ACHN (cell line): ENCODE measurements around the gene SPRED2.
"Not testable (repeated sequence)": the region's sequence is repeated elsewhere in the genome, so short reads cannot be mapped to it uniquely, and the experiment has no call there.

ENCODE experiments used
- DNase-seq: peaks from one replicate; pipeline ENCODE4 v3.0.0-alpha.2; 2015
- in situ Hi-C: cut with HindIII; loops from 2 replicates; pipeline ENCODE4 v1.10.0; 2017; ENCODE audit warnings: low sequenced_read_pairs, low pct_ligation_motif_present, low pct_unique_long_range_greater_than_20kb

Gene SPRED2

GRCh38 chr2:65334714-65335113 lies 97.7 kb downstream of the SPRED2 start:
- in situ Hi-C loops: no loop called here

DNA sequence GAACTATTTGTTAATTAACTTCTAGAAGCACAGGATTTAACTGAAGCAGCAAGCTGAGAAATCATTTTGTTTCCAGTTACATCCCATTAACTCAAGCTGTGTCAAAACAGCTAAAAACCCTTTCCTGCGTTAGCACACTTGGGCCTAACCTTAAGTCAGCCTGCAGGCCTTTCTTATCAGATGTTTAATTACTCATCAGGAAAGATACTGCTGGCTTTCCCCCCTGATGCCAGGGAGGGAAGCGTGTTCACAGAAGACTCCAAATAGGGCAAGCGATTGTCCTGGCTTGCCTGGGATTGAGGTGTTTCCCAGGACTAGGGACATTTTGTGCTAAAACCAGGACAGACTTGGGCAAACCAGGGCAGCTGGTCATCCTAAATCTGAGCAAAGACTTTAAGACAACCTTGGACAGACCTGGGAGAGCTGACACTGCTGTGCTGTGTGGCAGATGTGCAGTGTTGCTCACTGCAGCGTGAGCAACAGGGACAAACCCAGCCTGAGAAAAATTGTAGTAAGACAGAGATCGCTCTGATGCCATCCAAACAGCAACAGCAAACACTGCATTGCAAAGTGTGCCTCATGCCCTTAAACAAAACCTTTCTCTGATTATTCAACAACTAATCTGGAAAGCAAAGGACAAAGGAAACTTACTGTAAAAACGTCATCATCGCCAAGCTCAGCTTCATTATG lies 100.9 kb downstream of the SPRED2 start:
- no peak for DNase-seq
- in situ Hi-C loops: no loop called here

More at GRCh38 chr2:65334714-65335113, 97.7 kb downstream of the SPRED2 start:
- DNase-seq: no peak

GRCh38 chr2:65329525-65329924 lies 102.9 kb downstream of the SPRED2 start:
- in situ Hi-C loops: no loop called here
- DNase-seq: no peak

GRCh38 chr2:65326276-65326675 lies 106.1 kb downstream of the SPRED2 start:
- in situ Hi-C loops: no loop called here
- no peak for DNase-seq

- DNase-seq: no peak
- in situ Hi-C loops: no loop called here
Measured at GRCh38 chr2:65325066-65325465, 107.3 kb downstream of the SPRED2 start.

DNA sequence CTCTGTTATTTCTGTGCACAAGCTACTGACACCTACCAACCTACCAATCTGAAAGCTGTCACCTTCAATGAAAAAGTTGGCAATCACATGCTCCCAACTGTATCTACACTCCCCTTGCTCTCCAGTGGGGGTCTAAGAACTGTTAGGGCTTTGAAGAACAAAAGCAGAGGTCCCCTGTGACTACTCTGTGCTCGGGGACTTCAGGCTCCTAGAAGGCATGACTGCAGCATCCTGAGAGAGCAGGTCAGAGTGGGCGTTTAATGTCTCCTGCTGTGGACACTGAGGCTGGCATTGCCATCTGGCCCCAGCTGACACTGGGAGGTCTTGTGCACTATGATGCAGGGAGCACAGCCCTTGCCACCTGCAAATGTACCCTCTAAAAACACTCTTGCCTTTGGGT lies 111.5 kb downstream of the SPRED2 start:
- DNase-seq: peak; percentile 11
- in situ Hi-C loops: no loop called here

DNA sequence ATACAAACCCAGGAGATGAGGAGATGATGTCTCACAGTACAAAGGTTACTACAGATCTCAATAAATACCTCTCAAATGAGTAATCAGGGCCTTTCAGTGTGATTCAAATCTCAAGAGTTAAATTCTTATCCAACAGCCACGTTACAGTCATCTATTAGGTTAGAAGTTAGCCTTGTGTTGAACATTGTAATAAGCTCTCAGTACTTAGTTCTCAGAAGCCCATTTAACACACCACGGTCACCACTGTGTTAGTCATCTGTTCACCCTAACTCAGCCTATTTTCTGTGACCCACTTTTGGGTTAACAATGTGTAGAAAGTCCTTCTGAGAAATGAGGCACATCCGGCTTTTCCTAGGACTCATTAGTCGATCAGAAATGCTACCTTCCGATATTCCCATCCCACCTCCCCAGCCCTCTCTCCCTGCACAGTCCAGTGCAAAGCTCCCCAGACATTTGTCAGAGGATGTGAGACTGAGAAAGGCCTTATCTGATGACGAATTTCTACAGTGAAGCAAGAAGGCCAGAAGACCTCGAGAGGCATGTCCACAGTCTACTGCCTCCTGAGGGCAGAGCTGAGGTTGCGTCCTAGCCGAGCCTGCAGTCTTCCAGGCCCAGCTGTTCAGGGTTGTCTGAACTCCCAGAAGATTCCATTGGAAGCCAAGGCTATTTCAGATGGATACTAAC lies 112.2 kb downstream of the SPRED2 start:
- in situ Hi-C loops: no loop called here

DNA sequence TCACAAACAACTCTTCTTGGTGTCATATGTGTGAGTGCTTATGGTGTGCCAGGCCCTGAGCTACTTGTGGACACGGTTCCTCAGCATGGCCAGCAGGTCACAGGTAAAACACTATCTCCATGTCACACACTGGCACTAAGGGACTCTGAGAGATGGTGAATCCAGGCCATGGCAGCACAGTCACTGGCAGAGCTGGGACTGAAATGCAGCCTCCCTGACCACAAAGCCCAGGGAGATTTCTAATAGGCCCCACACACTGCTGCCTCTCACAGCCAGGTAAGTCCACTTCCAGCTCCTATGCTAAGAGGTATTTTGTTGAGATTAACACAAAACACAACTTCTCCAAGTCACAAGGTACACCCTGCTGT lies 112.7 kb downstream of the SPRED2 start:
- in situ Hi-C loops: no loop called here
- no peak for DNase-seq

More for the DNA sequence above, 112.2 kb downstream of the SPRED2 start:
- DNase-seq: peak; percentile 97

DNA sequence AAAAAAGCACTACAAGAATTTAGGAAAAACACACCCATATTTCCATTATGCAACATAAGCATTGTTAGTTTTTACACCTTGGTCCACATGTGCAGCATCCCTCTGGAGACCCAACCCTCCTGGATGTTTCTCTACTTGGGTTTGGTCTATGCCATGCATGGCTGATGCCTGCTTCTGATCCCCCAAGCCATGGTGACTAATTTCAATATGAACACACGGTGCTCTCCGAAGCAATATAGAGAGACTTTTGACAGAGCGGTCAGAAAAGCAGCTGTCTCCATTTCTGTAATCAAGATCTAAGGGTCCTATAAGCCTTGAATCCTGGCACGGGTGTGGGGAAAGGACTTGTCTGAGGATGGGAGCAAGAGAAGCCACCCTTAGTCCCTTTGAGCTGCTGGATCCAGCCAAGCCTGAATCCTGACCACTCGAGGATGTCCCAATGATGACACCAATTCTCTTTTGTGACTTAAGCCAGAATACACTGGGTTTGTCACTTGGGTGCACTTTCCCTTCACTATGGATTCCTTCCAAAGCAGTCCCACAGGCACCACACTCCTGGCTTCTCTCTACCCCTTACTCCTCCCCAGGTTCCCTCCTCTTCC lies 113.2 kb downstream of the SPRED2 start:
- DNase-seq: no peak
- in situ Hi-C loops: no loop called here

DNA sequence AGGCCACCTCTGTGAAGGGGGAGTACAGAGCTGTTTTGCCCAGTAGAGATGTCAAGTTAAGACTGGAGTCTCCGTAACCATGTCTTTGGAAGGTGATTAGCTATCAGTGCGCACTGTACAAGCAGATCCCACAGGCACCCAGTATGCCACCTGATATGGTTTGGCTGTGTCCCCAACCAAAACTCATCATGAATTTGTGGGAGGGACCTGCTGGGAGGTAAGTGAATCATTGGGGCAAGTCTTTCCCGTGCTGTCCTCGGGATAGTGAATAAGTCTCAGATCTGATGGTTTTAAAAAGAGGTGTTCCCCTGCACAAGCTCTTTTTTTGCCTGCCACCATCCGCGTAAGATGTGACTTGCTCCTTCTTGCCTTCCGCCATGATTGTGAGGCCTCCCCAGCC lies 114.6 kb downstream of the SPRED2 start:
- in situ Hi-C loops: no loop called here
- DNase-seq: no peak

DNA sequence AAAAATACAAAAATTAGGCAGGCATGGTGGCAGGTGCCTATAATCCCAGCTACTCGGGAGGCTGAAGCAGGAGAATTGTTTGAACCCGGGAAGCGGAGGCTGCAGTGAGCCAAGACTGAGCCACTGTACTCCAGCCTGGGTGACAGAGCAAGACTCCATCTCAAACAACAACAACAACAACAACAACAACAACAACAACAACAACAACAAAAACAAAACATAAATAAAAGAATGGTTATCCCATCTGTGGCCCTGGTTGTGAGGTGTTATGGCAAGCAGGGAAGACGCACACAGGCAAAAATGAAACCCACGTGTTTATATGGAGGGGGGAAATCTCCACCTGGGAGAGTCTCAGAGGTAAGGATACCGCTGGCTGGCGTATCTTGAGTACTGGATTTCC lies 115.0 kb downstream of the SPRED2 start:
- DNase-seq, in situ Hi-C loops: not testable (repeated sequence)

DNA sequence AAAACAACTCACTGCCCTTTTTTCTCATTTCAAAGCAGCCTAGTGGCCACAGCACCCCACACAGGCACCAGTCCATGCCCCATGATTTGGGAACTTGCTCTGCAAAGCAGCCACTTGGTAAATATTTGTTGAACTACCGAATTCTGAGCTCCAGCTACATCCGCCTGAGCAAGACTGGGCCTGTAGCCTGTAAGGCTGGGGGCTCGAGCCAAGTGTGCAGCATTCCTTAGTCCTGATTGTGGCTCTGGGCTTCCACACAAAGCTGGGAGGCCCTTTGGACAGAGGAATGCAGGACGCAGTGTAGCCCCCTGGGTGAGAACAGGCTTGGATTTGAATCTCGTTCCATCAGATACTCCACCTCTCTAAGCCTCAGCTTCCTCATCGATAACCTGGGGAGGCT lies 116.3 kb downstream of the SPRED2 start:
- in situ Hi-C loops: no loop called here
- DNase-seq: no peak

GRCh38 chr2:65314801-65315441 lies 117.5 kb downstream of the SPRED2 start:
- no peak for DNase-seq
- in situ Hi-C loops: no loop called here

DNA sequence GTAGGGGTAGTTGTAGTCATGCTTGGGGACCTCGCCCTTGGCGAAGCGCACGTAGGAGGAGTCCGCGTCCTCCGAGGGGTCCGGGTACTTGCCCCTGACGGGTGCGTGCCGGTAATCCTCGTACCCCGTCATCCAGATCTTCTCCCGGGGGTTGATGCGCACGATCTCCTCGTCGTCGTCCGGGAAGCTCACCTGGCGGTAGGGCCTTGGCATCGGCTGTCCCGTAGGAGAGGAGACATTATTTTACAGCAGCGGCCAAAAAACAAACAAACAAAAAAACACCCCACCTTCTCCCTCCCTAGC lies 118.5 kb downstream of the SPRED2 start:
- DNase-seq: no peak

GRCh38 chr2:65313126-65313953 lies 119.1 kb downstream of the SPRED2 start:
- in situ Hi-C loops: no loop called here
- DNase-seq: no peak

More for the DNA sequence above, 118.5 kb downstream of the SPRED2 start:
- in situ Hi-C loops: no loop called here

DNA sequence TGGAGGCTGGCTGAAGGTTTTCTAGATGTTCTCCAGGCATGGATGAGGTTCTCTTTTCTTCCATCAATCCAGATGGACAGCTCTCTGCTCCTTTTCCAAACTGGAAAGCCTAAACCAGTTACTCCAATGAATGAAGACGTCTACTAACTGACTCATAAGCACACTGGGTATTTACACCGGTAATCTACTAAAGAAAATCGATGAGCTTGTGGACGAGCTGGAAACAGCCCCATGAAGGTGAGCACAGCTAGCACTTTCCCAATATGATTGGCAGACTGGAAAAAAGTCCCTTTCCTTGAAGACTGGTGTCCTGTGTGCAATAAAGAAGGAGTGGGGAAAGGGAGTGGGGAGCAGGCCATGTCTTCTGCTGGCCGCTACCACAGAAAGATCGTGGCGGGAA lies 120.8 kb downstream of the SPRED2 start:
- in situ Hi-C loops: no loop called here
- DNase-seq: no peak

GRCh38 chr2:65311049-65311448 lies 121.3 kb downstream of the SPRED2 start:
- no peak for DNase-seq
- in situ Hi-C loops: no loop called here

- in situ Hi-C loops: no loop called here
Measured at GRCh38 chr2:65309699-65310098, 122.7 kb downstream of the SPRED2 start.

DNA sequence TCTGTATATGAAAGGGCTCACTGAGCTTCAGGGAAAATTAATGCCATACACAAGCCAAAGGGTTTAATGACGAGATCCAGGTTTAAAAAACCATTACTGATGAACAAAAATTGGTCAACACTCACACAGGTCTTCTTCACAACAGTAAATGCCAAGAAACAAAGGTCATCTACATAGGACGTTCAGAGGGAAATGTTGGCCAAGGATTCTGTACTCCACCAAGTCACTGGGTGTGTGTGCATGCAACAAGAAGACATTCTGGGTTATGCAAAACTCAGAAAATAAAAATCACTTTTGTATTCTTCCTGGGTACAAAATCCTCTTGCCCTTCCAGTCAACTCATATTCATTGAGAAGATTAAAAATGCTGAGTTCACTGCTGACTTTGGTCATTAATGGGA lies 126.5 kb downstream of the SPRED2 start:
- in situ Hi-C loops: no loop called here

More at GRCh38 chr2:65309699-65310098, 122.7 kb downstream of the SPRED2 start:
- DNase-seq: no peak

More for the DNA sequence above, 126.5 kb downstream of the SPRED2 start:
- DNase-seq: no peak
